ENCODE measurements around the gene DUSP15. TPM values are rescaled to one million over a fixed set of nuclear protein-coding genes. Genes with fewer than 3 reads are reported as not detected.

Gene DUSP15
- total and polyA plus RNA-seq, 2 of the 8 experiments (the other 6 are each of a cell fraction or from before 2014, with no cell fraction given): 0.91 to 3.2 TPM

DNA sequence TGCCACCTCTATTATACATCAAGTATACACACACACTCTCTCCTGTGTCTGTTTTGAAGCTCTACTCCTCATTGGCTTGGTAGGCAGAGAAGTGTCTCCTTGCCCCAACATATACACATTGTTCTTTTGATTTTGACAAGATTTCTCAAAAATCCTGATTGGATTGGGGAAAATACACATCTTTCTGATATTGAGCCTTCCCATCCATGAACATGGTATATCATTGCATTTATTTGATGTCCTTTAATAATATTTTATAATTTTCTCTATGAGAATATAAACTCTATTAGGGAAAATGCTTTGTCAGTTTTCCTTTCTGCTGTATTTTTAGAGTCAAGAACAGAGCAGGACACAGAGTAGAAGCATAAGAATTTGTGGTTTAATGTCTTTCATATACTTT, 7.4 kb upstream of the DUSP15 start (continued):
- TF ChIP-seq, protein P1, sequence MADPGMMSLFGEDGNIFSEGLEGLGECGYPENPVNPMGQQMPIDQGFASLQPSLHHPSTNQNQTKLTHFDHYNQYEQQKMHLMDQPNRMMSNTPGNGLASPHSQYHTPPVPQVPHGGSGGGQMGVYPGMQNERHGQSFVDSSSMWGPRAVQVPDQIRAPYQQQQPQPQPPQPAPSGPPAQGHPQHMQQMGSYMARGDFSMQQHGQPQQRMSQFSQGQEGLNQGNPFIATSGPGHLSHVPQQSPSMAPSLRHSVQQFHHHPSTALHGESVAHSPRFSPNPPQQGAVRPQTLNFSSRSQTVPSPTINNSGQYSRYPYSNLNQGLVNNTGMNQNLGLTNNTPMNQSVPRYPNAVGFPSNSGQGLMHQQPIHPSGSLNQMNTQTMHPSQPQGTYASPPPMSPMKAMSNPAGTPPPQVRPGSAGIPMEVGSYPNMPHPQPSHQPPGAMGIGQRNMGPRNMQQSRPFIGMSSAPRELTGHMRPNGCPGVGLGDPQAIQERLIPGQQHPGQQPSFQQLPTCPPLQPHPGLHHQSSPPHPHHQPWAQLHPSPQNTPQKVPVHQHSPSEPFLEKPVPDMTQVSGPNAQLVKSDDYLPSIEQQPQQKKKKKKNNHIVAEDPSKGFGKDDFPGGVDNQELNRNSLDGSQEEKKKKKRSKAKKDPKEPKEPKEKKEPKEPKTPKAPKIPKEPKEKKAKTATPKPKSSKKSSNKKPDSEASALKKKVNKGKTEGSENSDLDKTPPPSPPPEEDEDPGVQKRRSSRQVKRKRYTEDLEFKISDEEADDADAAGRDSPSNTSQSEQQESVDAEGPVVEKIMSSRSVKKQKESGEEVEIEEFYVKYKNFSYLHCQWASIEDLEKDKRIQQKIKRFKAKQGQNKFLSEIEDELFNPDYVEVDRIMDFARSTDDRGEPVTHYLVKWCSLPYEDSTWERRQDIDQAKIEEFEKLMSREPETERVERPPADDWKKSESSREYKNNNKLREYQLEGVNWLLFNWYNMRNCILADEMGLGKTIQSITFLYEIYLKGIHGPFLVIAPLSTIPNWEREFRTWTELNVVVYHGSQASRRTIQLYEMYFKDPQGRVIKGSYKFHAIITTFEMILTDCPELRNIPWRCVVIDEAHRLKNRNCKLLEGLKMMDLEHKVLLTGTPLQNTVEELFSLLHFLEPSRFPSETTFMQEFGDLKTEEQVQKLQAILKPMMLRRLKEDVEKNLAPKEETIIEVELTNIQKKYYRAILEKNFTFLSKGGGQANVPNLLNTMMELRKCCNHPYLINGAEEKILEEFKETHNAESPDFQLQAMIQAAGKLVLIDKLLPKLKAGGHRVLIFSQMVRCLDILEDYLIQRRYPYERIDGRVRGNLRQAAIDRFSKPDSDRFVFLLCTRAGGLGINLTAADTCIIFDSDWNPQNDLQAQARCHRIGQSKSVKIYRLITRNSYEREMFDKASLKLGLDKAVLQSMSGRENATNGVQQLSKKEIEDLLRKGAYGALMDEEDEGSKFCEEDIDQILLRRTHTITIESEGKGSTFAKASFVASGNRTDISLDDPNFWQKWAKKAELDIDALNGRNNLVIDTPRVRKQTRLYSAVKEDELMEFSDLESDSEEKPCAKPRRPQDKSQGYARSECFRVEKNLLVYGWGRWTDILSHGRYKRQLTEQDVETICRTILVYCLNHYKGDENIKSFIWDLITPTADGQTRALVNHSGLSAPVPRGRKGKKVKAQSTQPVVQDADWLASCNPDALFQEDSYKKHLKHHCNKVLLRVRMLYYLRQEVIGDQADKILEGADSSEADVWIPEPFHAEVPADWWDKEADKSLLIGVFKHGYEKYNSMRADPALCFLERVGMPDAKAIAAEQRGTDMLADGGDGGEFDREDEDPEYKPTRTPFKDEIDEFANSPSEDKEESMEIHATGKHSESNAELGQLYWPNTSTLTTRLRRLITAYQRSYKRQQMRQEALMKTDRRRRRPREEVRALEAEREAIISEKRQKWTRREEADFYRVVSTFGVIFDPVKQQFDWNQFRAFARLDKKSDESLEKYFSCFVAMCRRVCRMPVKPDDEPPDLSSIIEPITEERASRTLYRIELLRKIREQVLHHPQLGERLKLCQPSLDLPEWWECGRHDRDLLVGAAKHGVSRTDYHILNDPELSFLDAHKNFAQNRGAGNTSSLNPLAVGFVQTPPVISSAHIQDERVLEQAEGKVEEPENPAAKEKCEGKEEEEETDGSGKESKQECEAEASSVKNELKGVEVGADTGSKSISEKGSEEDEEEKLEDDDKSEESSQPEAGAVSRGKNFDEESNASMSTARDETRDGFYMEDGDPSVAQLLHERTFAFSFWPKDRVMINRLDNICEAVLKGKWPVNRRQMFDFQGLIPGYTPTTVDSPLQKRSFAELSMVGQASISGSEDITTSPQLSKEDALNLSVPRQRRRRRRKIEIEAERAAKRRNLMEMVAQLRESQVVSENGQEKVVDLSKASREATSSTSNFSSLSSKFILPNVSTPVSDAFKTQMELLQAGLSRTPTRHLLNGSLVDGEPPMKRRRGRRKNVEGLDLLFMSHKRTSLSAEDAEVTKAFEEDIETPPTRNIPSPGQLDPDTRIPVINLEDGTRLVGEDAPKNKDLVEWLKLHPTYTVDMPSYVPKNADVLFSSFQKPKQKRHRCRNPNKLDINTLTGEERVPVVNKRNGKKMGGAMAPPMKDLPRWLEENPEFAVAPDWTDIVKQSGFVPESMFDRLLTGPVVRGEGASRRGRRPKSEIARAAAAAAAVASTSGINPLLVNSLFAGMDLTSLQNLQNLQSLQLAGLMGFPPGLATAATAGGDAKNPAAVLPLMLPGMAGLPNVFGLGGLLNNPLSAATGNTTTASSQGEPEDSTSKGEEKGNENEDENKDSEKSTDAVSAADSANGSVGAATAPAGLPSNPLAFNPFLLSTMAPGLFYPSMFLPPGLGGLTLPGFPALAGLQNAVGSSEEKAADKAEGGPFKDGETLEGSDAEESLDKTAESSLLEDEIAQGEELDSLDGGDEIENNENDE (IDR thresholded peaks at IDR 0.05; ENCODE audit: insufficient replicate concordance, low read length): no peak
- TF ChIP-seq, protein P2, sequence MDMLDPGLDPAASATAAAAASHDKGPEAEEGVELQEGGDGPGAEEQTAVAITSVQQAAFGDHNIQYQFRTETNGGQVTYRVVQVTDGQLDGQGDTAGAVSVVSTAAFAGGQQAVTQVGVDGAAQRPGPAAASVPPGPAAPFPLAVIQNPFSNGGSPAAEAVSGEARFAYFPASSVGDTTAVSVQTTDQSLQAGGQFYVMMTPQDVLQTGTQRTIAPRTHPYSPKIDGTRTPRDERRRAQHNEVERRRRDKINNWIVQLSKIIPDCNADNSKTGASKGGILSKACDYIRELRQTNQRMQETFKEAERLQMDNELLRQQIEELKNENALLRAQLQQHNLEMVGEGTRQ (IDR thresholded peaks at IDR 0.05; ENCODE audit: low read length): no peak
- TF ChIP-seq NRF1 (IDR thresholded peaks at IDR 0.05; ENCODE audit: low read depth, low read length): no peak
- no peak for TF ChIP-seq CHD1 (IDR thresholded peaks at IDR 0.05; ENCODE audit: low read depth, low read length)
- TF ChIP-seq SP2 (IDR thresholded peaks at IDR 0.05; ENCODE audit: low read length): no peak

All from H1 (cell line).